H9 (cell line): ENCODE data around the gene PRDM13. TPM values are rescaled to one million over a fixed set of nuclear protein-coding genes. Genes with fewer than 3 reads are reported as not detected.

Source experiments
- DNase-seq: peaks from one replicate; pipeline ENCODE4 v3.0.0-alpha.2; 2017
- H2AFZ ChIP-seq: one replicate; pipeline ENCODE4 v1.6.1; 2013; ENCODE audit warnings: mild to moderate bottlenecking, low read length, control low read depth, moderate library complexity
- H2AK5ac ChIP-seq: 2 replicates; pipeline ENCODE4 v1.6.1; 2013; ENCODE audit warnings: low read length, control low read depth, mixed read lengths; ENCODE audit not compliant: insufficient read length
- H2BK120ac ChIP-seq: one replicate; pipeline ENCODE4 v1.6.1; 2013; ENCODE audit warnings: low read depth, mild to moderate bottlenecking, low read length, control low read depth, inconsistent platforms; ENCODE audit not compliant: poor library complexity, severe bottlenecking
- H2BK12ac ChIP-seq: 2 replicates; pipeline ENCODE4 v1.6.1; 2013; ENCODE audit warnings: low read length, control low read depth, mixed read lengths, low read depth; ENCODE audit not compliant: insufficient read length
- H2BK15ac ChIP-seq: 2 replicates; pipeline ENCODE4 v1.6.1; 2013; ENCODE audit warnings: low read depth, low read length, control low read depth
- H2BK20ac ChIP-seq: one replicate; pipeline ENCODE4 v1.6.1; 2013; ENCODE audit warnings: low read depth, mild to moderate bottlenecking, low read length, control low read depth, inconsistent platforms; ENCODE audit not compliant: poor library complexity, severe bottlenecking
- H2BK5ac ChIP-seq: 2 replicates; pipeline ENCODE4 v1.6.1; 2013; ENCODE audit warnings: low read length, control low read depth, mixed read lengths; ENCODE audit not compliant: insufficient read length
- H3K14ac ChIP-seq: 2 replicates; pipeline ENCODE4 v1.6.1; 2013; ENCODE audit warnings: low read length, control low read depth; ENCODE audit not compliant: insufficient read depth
- H3K18ac ChIP-seq: 2 replicates; pipeline ENCODE4 v1.6.1; 2013; ENCODE audit warnings: low read depth, mild to moderate bottlenecking, mixed read lengths, low read length, control low read depth; ENCODE audit not compliant: insufficient read length
- H3K23ac ChIP-seq: 2 replicates; pipeline ENCODE4 v1.6.1; 2013; ENCODE audit warnings: low read length, control low read depth, mixed read lengths, low read depth; ENCODE audit not compliant: insufficient read length
- H3K23me2 ChIP-seq: 2 replicates; pipeline ENCODE4 v1.6.1; 2013; ENCODE audit warnings: low read depth, mild to moderate bottlenecking, mixed read lengths, low read length, control low read depth; ENCODE audit not compliant: insufficient read length, poor library complexity, severe bottlenecking
- H3K27ac ChIP-seq: 2 replicates; pipeline ENCODE4 v1.5.1; 2013; ENCODE audit warnings: low read length, control low read depth, mixed read lengths, low read depth; ENCODE audit not compliant: insufficient read length
- H3K27me3 ChIP-seq: 2 replicates; pipeline ENCODE4 v1.6.1; 2013; ENCODE audit warnings: low read length, control low read depth, inconsistent platforms; ENCODE audit not compliant: insufficient read depth
- H3K4ac ChIP-seq: 2 replicates; pipeline ENCODE4 v1.6.1; 2013; ENCODE audit warnings: low read depth, mild to moderate bottlenecking, control low read depth, inconsistent platforms, low read length, moderate library complexity
- H3K4me1 ChIP-seq: 2 replicates; pipeline ENCODE4 v1.6.1; 2013; ENCODE audit warnings: low read length, control low read depth, inconsistent platforms; ENCODE audit not compliant: insufficient read depth
- H3K4me2 ChIP-seq: 2 replicates; pipeline ENCODE4 v1.6.1; 2013; ENCODE audit warnings: low read length, control low read depth, mixed read lengths; ENCODE audit not compliant: insufficient read length, insufficient read depth
- H3K56ac ChIP-seq: 2 replicates; pipeline ENCODE4 v1.6.1; 2013; ENCODE audit warnings: low read depth, mild to moderate bottlenecking, mixed read lengths, low read length, control low read depth; ENCODE audit not compliant: insufficient read length
- H3K79me1 ChIP-seq: 2 replicates; pipeline ENCODE4 v1.6.1; 2013; ENCODE audit warnings: low read depth, mild to moderate bottlenecking, moderate library complexity, low read length, control low read depth, inconsistent platforms; ENCODE audit not compliant: insufficient read depth, poor library complexity, severe bottlenecking
- H3K79me2 ChIP-seq: 2 replicates; pipeline ENCODE4 v1.6.1; 2013; ENCODE audit warnings: low read length, control low read depth, inconsistent platforms; ENCODE audit not compliant: insufficient read depth
- H3K9ac ChIP-seq: 2 replicates; pipeline ENCODE4 v1.6.1; 2013; ENCODE audit warnings: low read length, control low read depth, mixed read lengths; ENCODE audit not compliant: insufficient read length; ENCODE audit errors: extremely low read depth
- H3K9me3 ChIP-seq: one replicate; pipeline ENCODE4 v1.6.1; 2013; ENCODE audit warnings: low read depth, low read length, inconsistent platforms; ENCODE audit not compliant: control insufficient read depth
- H3T11ph ChIP-seq: one replicate; pipeline ENCODE4 v1.6.1; 2013; ENCODE audit warnings: mild to moderate bottlenecking, low read length, control low read depth, inconsistent platforms
- H4K20me1 ChIP-seq: one replicate; pipeline ENCODE4 v1.6.1; 2013; ENCODE audit not compliant: control insufficient read depth, insufficient read length, insufficient read depth
- H4K5ac ChIP-seq: 2 replicates; pipeline ENCODE4 v1.6.1; 2013; ENCODE audit warnings: low read depth, mild to moderate bottlenecking, mixed read lengths, low read length, control low read depth; ENCODE audit not compliant: insufficient read length
- H4K8ac ChIP-seq: replicated peaks from 2 replicates; pipeline ENCODE4 v1.6.1; 2013; ENCODE audit warnings: low read length, control low read depth, mixed read lengths, low read depth; ENCODE audit not compliant: insufficient read length
- H4K91ac ChIP-seq: 2 replicates; pipeline ENCODE4 v1.6.1; 2013; ENCODE audit warnings: low read depth, mild to moderate bottlenecking, moderate library complexity, mixed read lengths, low read length, control low read depth; ENCODE audit not compliant: insufficient read length
- H3K27ac Mint-ChIP-seq, 3 experiments: 2 replicates in 2 of 3; 3 replicates in 1 of 3; pipeline ENCODE4 v1.8.0; 2020 to 2021; ENCODE audit warnings: mixed read lengths in 3 of 3, mild to moderate bottlenecking in 1 of 3, moderate library complexity in 1 of 3
- H3K27me3 Mint-ChIP-seq: 2 replicates; pipeline ENCODE4 v1.8.0; 2021; ENCODE audit warnings: low read depth, mild to moderate bottlenecking, moderate library complexity, mixed read lengths
- H3K36me3 Mint-ChIP-seq, 3 experiments: 2 replicates in 2 of 3; 3 replicates in 1 of 3; pipeline ENCODE4 v1.8.0; 2020 to 2021; ENCODE audit warnings: low read depth in 3 of 3, mixed read lengths in 3 of 3; ENCODE audit not compliant: insufficient read depth in 1 of 3
- H3K4me1 Mint-ChIP-seq, 2 experiments: 2 replicates each; pipeline ENCODE4 v1.8.0; 2020; ENCODE audit warnings: mixed read lengths in 2 of 2
- H3K4me3 Mint-ChIP-seq, 2 experiments: 2 replicates in 1 of 2; 3 replicates in 1 of 2; pipeline ENCODE4 v1.8.0; 2020 to 2021; ENCODE audit warnings: mild to moderate bottlenecking in 2 of 2, mixed read lengths in 2 of 2, moderate library complexity in 1 of 2
- H3K9me3 Mint-ChIP-seq, 2 experiments: 2 replicates in 1 of 2; 3 replicates in 1 of 2; pipeline ENCODE4 v1.8.0; 2020; ENCODE audit warnings: mild to moderate bottlenecking in 2 of 2, mixed read lengths in 2 of 2, moderate library complexity in 1 of 2
- WGBS: extraction: QIAGEN DNeasy Blood & Tissue Kit; methylation state at CpG from one replicate; pipeline ENCODE4 v1.1.7; 2013; ENCODE audit warnings: missing lambda C conversion rate, low lambda C conversion rate, mixed read lengths; ENCODE audit not compliant: insufficient read length; ENCODE audit errors: extremely low coverage; 5-methylcytosine and 5-hydroxymethylcytosine counted together
- total RNA-seq: library from RNA; stranded (reverse); gene quantifications from 2 replicates; pipeline ENCODE4 v1.2.1, GENCODE V29; 2021
- TF ChIP-seq, protein P1 (sequence below): fragments of 200-600 bp; sonication (generic); conservative IDR thresholded peaks from 3 replicates; pipeline ENCODE4 v1.8.0; 2021; ENCODE audit warnings: antibody characterized with exemption, mild to moderate bottlenecking

The PRDM13 gene
- total RNA-seq, 1 experiment from 2014 or later = not detected

DNA sequence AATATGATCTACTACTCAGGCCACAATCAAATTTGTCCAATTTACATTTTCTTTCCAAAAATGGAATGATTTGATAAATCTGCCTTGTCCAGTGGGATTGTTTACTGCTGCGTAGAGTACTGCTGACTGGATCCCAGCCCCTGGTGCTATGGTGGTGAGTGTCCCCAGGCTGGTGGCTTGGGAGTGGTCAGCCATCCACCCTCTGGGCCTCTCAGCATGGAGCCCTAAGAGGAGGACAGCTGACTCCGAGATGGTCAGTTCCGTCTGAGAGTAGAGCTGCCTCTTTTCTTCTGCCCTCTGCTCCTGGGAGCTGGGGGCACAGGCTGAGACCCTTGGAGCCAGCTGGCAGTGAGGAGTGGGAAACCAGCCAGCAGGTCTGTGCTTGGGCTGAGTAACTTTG is 22.7 kb downstream of the PRDM13 start:
- Histone ChIP-seq H3K56ac (no peak overlapping the region), H2BK120ac (no peak overlapping the region), H2BK15ac (no peak overlapping the region), H4K91ac (no peak overlapping the region), H4K5ac (no peak overlapping the region), H4K20me1 (no peaks in the 10 kb centered on the region), H3K9me3 (no peaks in the 10 kb centered on the region), H3K23ac (no peak overlapping the region), H2BK5ac (no peak overlapping the region), H3K79me1 (no peaks in the 10 kb centered on the region), H3K27ac (no peak overlapping the region), H2AK5ac (no peak overlapping the region), H3K23me2 (no peaks in the 10 kb centered on the region), H3K4ac (no peak overlapping the region), H3K4me1 (no peaks in the 10 kb centered on the region), H3K4me2 (no peak overlapping the region), H3K14ac (no peak overlapping the region), H4K8ac (no peak overlapping the region), H3K18ac (no peak overlapping the region), H3T11ph (no peak overlapping the region), H3K27me3 (no peaks in the 10 kb centered on the region), H2BK12ac (no peak overlapping the region), H2AFZ (no peak overlapping the region), H3K9ac (no peak overlapping the region), H2BK20ac (no peak overlapping the region), H3K79me2 (no peaks in the 10 kb centered on the region)
- no peaks in the 10 kb centered on the region for H3K4me1 Mint-ChIP-seq
- H3K9me3 Mint-ChIP-seq = no peaks in the 10 kb centered on the region; a peak in 2 of 5 replicates
- no peaks in the 10 kb centered on the region for H3K36me3 Mint-ChIP-seq
- no peak for DNase-seq
- H3K27ac Mint-ChIP-seq = no peak overlapping the region
- TF ChIP-seq, protein P1, sequence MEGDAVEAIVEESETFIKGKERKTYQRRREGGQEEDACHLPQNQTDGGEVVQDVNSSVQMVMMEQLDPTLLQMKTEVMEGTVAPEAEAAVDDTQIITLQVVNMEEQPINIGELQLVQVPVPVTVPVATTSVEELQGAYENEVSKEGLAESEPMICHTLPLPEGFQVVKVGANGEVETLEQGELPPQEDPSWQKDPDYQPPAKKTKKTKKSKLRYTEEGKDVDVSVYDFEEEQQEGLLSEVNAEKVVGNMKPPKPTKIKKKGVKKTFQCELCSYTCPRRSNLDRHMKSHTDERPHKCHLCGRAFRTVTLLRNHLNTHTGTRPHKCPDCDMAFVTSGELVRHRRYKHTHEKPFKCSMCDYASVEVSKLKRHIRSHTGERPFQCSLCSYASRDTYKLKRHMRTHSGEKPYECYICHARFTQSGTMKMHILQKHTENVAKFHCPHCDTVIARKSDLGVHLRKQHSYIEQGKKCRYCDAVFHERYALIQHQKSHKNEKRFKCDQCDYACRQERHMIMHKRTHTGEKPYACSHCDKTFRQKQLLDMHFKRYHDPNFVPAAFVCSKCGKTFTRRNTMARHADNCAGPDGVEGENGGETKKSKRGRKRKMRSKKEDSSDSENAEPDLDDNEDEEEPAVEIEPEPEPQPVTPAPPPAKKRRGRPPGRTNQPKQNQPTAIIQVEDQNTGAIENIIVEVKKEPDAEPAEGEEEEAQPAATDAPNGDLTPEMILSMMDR = no peak
- H3K4me3 Mint-ChIP-seq = no peak overlapping the region
- H3K27me3 Mint-ChIP-seq = peaks cover 52% of the 10 kb centered on the region
- no CpG with 5 or more reads among the region's 3 CpGs for WGBS
